ENCODE measurements around the gene TARS1.

The TARS1 gene

DNA sequence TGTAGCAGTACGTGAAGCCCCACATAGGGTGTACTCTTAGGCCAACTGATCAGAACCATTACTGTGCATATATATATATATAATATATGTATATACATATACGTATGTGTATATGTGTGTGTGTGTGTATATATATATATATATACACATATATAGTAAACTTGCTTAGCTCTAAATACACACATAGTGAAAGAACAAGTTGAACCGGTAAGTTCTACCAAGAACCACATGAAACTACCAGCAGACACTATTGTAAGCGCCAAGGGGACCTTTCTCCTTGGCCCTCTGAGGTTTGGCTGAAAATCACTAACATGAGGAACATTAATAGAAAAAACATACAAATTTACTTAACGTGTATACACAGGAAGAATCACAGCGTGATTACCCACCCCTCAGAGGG is 1.8 kb upstream of the TARS1 start:
- no peak for TF ChIP-seq NFIC (IDR thresholded peaks at IDR 0.05)
- TF ChIP-seq EGR1 (IDR thresholded peaks at IDR 0.05): no peak
- no peak for TF ChIP-seq TCF12 (IDR thresholded peaks at IDR 0.05; ENCODE audit: low read depth)
- TF ChIP-seq ZBTB7A (IDR thresholded peaks at IDR 0.05; ENCODE audit: low read depth): no peak
- TF ChIP-seq RAD21 (IDR thresholded peaks at IDR 0.05; ENCODE audit: low read depth): no peak
- TF ChIP-seq FOXM1 (IDR thresholded peaks at IDR 0.05; ENCODE audit: borderline replicate concordance, low read depth): no peak
- no peak for TF ChIP-seq REST (IDR thresholded peaks at IDR 0.05; ENCODE audit: low read depth)
- no peak for TF ChIP-seq EP300 (IDR thresholded peaks at IDR 0.05; ENCODE audit: borderline replicate concordance)
- TF ChIP-seq, protein P1, sequence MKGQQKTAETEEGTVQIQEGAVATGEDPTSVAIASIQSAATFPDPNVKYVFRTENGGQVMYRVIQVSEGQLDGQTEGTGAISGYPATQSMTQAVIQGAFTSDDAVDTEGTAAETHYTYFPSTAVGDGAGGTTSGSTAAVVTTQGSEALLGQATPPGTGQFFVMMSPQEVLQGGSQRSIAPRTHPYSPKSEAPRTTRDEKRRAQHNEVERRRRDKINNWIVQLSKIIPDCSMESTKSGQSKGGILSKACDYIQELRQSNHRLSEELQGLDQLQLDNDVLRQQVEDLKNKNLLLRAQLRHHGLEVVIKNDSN (IDR thresholded peaks at IDR 0.05): no peak
- no peak for TF ChIP-seq TAF1 (IDR thresholded peaks at IDR 0.05; ENCODE audit: low read depth)
- TF ChIP-seq, protein P2, sequence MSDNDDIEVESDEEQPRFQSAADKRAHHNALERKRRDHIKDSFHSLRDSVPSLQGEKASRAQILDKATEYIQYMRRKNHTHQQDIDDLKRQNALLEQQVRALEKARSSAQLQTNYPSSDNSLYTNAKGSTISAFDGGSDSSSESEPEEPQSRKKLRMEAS (IDR thresholded peaks at IDR 0.05): no peak
- no peak for TF ChIP-seq CREB1 (IDR thresholded peaks at IDR 0.05; ENCODE audit: low read depth)
- no peak for TF ChIP-seq YY1 (IDR thresholded peaks at IDR 0.05; ENCODE audit: low read depth)
- TF ChIP-seq TEAD4 (IDR thresholded peaks at IDR 0.05): no peak
- TF ChIP-seq CEBPB (IDR thresholded peaks at IDR 0.05): no peak

DNA sequence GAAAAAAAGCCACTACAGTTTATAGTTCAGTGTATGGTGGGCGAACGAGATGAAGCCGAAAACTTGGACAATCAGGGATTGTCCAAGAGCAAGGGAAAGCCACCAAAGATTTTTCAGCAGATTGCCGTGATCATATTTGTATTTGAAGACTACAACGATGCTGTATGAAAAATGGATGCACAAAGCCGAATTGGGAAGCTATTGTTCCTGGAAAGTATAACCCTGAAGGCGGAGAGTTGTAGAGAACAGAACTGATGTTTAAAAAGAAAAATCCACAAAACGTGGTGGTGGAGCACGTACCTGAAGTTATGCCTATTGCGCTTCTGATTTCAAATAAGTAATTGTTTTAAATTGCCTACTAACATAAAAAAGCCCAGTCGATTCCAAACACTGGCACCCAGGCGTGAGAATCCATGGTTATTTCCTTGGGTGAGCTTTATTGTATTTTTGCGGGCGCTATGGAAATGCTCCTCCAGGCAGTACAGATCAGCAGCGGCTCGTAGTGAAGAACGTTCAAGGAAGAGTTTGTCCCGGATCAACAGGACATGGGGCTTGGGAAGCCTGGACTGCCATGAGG is 772 bp upstream of the TARS1 start:
- TF ChIP-seq FOXM1 (IDR thresholded peaks at IDR 0.05; ENCODE audit: borderline replicate concordance, low read depth) (no peak), CREB1 (IDR thresholded peaks at IDR 0.05; ENCODE audit: low read depth) (no peak), RAD21 (IDR thresholded peaks at IDR 0.05; ENCODE audit: low read depth) (no peak), TCF12 (IDR thresholded peaks at IDR 0.05; ENCODE audit: low read depth) (no peak), TEAD4 (IDR thresholded peaks at IDR 0.05) (no peak), EP300 (IDR thresholded peaks at IDR 0.05; ENCODE audit: borderline replicate concordance) (no peak), EGR1 (IDR thresholded peaks at IDR 0.05) (no peak), CEBPB (IDR thresholded peaks at IDR 0.05) (no peak), TAF1 (IDR thresholded peaks at IDR 0.05; ENCODE audit: low read depth) (no peak), NFIC (IDR thresholded peaks at IDR 0.05) (no peak; the same call in 1 of the 2 replicates), ZBTB7A (IDR thresholded peaks at IDR 0.05; ENCODE audit: low read depth) (no peak)
- TF ChIP-seq, protein P2 (IDR thresholded peaks at IDR 0.05): no peak

DNA sequence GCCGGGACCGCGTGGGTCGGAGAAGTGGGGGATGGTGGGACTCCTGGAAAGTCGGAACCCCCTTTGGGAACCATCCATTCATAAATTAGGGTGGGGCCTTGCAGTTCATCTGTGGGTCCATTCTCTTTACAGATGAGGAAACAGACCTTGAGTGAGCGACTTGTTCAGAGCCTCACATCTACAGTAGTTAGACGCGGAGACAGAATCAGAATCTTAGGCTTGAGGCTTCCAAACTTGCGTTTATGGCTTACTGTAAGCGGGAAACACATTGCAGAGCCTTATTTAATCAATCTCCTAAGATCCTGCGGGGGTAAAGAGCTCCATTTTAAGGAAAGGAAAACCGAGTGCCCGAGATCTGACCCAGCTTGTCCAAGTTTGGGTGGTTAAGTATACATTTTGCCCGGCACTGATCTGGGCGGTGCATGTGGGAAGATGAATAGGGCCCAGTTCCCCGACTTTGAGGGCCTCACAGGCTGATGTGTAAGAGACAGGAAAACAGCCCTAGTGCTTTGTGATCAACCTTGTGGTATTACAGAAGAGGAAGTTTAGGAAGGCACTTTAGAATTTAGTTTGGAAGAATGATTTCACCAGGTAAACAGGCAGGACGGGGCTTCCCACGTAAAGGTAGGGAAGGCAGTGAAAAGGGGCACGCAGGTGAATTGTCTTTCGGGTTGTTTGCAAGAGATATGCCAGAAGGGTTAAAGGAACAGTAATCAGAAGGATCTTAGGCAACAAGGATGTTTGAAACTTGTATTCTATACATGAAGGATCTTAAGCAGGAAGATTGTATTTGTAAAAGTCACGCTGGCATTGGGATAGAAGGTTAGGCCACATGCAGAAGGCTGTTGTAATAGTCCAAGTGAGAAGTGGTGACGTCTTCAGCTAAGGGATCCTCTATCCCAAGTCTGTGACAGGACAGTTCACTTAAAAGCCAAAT is 744 bp downstream of the TARS1 start:
- TF ChIP-seq YY1 (IDR thresholded peaks at IDR 0.05; ENCODE audit: low read depth) (no peak), FOXM1 (IDR thresholded peaks at IDR 0.05; ENCODE audit: borderline replicate concordance, low read depth) (no peak), REST (IDR thresholded peaks at IDR 0.05; ENCODE audit: low read depth) (no peak), CREB1 (IDR thresholded peaks at IDR 0.05; ENCODE audit: low read depth) (no peak), ZBTB7A (IDR thresholded peaks at IDR 0.05; ENCODE audit: low read depth) (no peak), EP300 (IDR thresholded peaks at IDR 0.05; ENCODE audit: borderline replicate concordance) (no peak), CEBPB (IDR thresholded peaks at IDR 0.05) (no peak), TEAD4 (IDR thresholded peaks at IDR 0.05) (no peak), TAF1 (IDR thresholded peaks at IDR 0.05; ENCODE audit: low read depth) (peak; percentile 32; the same call in 1 of the 2 replicates), RAD21 (IDR thresholded peaks at IDR 0.05; ENCODE audit: low read depth) (no peak), TCF12 (IDR thresholded peaks at IDR 0.05; ENCODE audit: low read depth) (no peak), NFIC (IDR thresholded peaks at IDR 0.05) (no peak), EGR1 (IDR thresholded peaks at IDR 0.05) (no peak)
- TF ChIP-seq, protein P1 (IDR thresholded peaks at IDR 0.05): no peak
- TF ChIP-seq, protein P2 (IDR thresholded peaks at IDR 0.05): peak; percentile 93; the same call in 1 of the 2 replicates

DNA sequence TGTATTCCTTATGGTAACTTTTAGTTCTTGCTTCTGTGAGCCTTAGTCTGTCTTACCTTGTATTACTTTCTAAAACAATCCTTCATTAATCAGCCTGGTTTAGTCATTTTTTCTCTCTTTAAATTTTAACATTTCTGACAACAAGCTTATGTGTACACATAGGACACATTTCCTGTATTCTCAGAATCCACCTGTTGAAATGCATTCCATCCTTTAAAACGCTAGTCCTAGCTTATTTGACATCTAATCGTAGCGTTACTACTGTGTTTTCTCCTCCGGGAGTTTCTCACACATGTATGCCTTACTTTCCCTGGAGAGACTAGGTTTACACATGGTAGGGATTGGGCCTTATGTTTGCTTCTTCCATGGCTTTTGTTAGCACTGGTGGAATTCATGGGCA is 3.8 kb downstream of the TARS1 start:
- TF ChIP-seq TEAD4 (IDR thresholded peaks at IDR 0.05): no peak

GRCh38 chr5:33445798-33446197 is 5.0 kb downstream of the TARS1 start:
- no peak for TF ChIP-seq TCF12 (IDR thresholded peaks at IDR 0.05; ENCODE audit: low read depth)
- TF ChIP-seq, protein P2 (IDR thresholded peaks at IDR 0.05): no peak
- no peak for TF ChIP-seq TAF1 (IDR thresholded peaks at IDR 0.05; ENCODE audit: low read depth)
- TF ChIP-seq YY1 (IDR thresholded peaks at IDR 0.05; ENCODE audit: low read depth): no peak
- no peak for TF ChIP-seq TEAD4 (IDR thresholded peaks at IDR 0.05)
- no peak for TF ChIP-seq EP300 (IDR thresholded peaks at IDR 0.05; ENCODE audit: borderline replicate concordance)
- no peak for TF ChIP-seq REST (IDR thresholded peaks at IDR 0.05; ENCODE audit: low read depth)
- TF ChIP-seq, protein P1 (IDR thresholded peaks at IDR 0.05): no peak
- no peak for TF ChIP-seq EGR1 (IDR thresholded peaks at IDR 0.05)
